H1 (cell line): ENCODE measurements around the gene SBSN. TPM values are rescaled to one million over a fixed set of nuclear protein-coding genes. Genes with fewer than 3 reads are reported as not detected.

Experiments used
- CHD2 ChIP-seq: IDR thresholded peaks from 2 replicates; pipeline ENCODE4 v1.6.1; 2012; ENCODE audit warnings: low read length, improper control_type of control experiment
- POLR2AphosphoS5 ChIP-seq: IDR thresholded peaks from 2 replicates; pipeline ENCODE4 v1.6.1; 2011; ENCODE audit warnings: low read depth, low read length
- RFX5 ChIP-seq: IDR thresholded peaks from 2 replicates; pipeline ENCODE4 v1.6.1; 2011; ENCODE audit warnings: low read depth, low read length, improper control_type of control experiment, borderline replicate concordance
- SIRT6 ChIP-seq: IDR thresholded peaks from one replicate; pipeline ENCODE4 v1.7.1; 2012; ENCODE audit warnings: low read length, inconsistent platforms
- SP4 ChIP-seq: IDR thresholded peaks from 2 replicates; pipeline ENCODE4 v1.6.1; 2012; ENCODE audit warnings: low read length, inconsistent platforms
- polyA plus RNA-seq, 7 experiments: library from polyadenylated mRNA; depleted of rRNA in 3 of 7; stranded (reverse) in 5 of 7; unstranded in 2 of 7; fragments of >200 nt in 5 of 7; fragments of 200-250 nt in 2 of 7; gene quantifications; 1 replicate in 5 of 7; 2 replicates in 1 of 7; 4 replicates in 1 of 7; pipeline versions ENCODE4 v1.2.1 to v1.2.3, GENCODE V29; 2011 to 2013; ENCODE audit warnings: missing spikeins in 2 of 7, mixed read lengths in 2 of 7
- total RNA-seq: library from RNA; stranded (reverse); fragmentation: NEBNext Ultra II Directional; extraction: Animal tissue kit (Norgen Biotek cat#: 25700); gene quantifications from 2 replicates; pipeline ENCODE4 v1.2.1, GENCODE V29; 2021

SBSN gene
- total and polyA plus RNA-seq, 2 of the 8 experiments (the other 6 are each of a cell fraction or from before 2014, with no cell fraction given) = not detected

DNA sequence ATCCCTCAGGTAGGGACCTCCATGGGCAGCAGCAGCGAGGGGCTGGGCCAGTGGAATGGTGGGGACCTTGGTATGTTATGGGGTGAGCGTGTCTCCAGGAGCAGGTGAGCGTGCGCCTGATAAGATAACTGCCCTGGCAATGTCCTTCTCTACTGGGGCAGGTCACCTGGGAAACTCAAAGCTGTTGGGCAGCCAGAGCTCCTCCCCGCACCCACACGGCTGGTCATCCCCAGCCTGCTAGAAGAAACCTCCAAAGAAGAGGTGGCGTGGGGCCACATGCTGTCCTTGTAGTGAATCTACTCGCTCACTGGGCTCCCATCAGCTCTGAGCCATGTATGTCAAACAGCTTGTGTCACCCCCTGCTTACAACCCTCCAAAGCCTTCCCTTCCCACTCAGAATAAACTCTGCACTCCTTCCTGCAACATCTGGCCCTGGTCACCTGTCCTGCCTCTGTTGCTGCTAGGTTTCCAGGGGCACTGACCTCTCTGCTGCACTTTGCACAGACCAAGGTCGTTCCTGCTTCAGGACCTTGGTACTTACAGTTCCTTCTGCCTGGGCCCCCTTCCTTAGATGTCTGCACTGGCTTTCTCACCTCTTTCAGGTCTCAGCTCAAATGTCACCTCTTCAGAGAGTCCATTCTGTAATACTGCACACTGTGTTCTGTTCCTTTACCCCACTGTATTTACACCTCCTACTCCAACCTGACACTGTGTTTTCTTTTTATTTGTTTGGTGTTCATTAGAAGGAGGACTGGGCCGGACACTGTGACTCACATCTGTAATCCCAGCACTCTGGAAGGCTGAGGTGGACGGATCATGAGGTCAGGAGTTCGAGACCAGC, 37.1 kb upstream of the SBSN start (continued):
- TF ChIP-seq POLR2AphosphoS5 = no peak
- TF ChIP-seq RFX5 = no peak
- TF ChIP-seq SIRT6 = no peak
- TF ChIP-seq CHD2 = no peak
- TF ChIP-seq SP4 = no peak
